Activated CD4-positive, CD25-positive, alpha-beta regulatory T cell treated with anti-CD3 and anti-CD28 coated beads, Interleukin-2, amount 50 U/mL, for 72 hours (primary cell): ENCODE results near the gene GTPBP3.

Experiments used
- DNase-seq: peaks from one replicate; pipeline ENCODE4 v3.0.0; 2021

The GTPBP3 gene

GRCh38 chr19:17389288-17389687, 51.9 kb downstream of the GTPBP3 start:
- no peak for DNase-seq

- DNase-seq, result no peak
These were observed 52.8 kb downstream of the GTPBP3 start for GRCh38 chr19:17389957-17390664.

GRCh38 chr19:17390665-17391370, 53.5 kb downstream of the GTPBP3 start:
- peak; percentile 87 for DNase-seq

- DNase-seq, result no peak
These were observed 54.2 kb downstream of the GTPBP3 start for GRCh38 chr19:17391371-17392151.
